ENCODE measurements around the gene SLC11A2.

- TF ChIP-seq CTCF (IDR thresholded peaks at IDR 0.05) (no peak), POLR2A (IDR thresholded peaks at IDR 0.05) (no peak)
Observed at GRCh38 chr12:51017452-51017851, 8.7 kb downstream of the SLC11A2 start.
